Anterior cingulate cortex (tissue), 58 donors: ENCODE results near the gene VEZF1.
A peak's percentile ranks its signal among the peaks of the same experiment; 100 is the strongest.

Experiments used
- DNase-seq, 58 donors: peaks; one replicate each; lab custom pipeline; 2025; lab: John Stamatoyannopoulos, UW

The VEZF1 gene

GRCh38 chr17:57954397-57955182 lies 33.5 kb downstream of the VEZF1 start:
- DNase-seq: peak in 42 of 58 donors; percentile 18 to 72 (median 42)

DNA sequence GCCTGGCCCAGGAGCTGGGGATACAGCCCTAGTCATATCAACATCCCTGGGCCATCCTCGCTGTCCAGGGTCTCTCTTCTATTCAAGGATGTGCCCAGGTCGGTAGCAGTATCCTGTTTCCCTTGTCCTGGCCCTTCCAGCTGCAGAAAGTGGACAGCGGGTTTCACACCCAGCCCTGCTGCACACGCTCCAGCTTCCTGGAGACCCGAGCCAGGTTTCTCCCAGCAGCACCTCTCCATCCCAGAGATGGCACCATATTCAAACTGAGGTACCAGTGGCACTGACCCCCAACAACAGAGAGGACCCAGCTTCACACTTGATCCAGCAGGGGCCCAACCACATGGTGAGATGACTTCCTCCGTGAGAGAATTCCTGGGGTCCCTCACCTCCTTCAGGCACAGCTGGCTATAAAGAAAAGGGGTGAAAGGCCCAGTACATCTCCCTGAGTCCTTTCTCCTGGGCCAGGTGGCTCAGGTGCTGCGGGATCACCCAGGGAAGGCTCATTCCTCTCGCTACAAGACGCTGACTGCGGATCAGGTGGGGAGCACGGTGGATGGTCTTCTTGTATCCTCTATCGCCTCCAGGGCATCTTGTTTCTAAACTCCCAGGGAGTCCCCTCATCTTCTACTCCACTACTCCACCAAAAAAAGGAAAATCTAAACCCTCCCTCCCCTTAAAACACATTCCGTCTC lies 34.2 kb downstream of the VEZF1 start:
- DNase-seq: no peak

GRCh38 chr17:57953219-57953618 lies 34.8 kb downstream of the VEZF1 start:
- DNase-seq: no peak

- no peak for DNase-seq
Observed at GRCh38 chr17:57949649-57950048, 38.4 kb downstream of the VEZF1 start.

DNA sequence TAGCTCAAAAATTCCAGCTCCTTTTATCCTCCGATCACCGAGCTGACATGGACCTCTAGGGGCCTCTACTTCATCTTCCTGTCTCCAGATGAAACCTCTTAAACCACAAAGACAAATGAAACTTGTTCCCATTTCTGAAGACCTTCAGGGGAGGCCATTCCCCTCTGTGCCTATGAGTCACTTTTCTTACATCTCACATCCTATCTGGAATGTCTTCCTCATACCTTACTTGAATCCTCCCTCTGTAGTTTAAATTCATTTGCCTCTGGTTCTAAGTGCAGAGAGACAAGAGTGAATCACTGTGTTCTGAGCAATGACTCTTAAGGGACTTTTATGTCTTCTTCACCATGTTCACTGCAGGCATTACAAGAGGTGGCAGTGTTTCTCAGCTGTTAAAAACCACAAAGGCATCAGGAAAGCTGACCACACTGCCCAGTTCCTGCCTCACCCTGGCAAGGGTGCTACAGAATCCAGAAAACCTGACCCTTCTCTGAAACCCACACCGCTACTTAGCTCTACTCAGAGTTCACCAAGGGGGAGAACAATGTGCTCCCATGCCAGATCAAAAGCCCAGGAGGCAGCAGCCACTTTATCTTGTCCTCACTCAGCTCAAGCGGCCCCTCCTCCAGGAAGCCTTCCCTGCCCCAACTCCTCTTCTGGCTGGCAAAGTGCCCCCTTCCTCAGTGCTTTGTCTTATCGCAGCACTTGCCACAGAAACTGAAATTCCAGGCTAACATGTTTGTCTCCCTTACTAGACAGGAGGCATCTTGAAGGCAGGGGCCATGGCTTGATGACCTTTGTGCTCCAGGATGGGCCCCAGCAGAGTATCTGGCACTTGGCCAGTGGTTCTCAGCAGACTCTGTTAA lies 39.3 kb downstream of the VEZF1 start:
- peak in 3 of 58 donors; percentile 17 to 60 (median 19) for DNase-seq

- no peak for DNase-seq
Observed at GRCh38 chr17:57948169-57948554, 39.9 kb downstream of the VEZF1 start.

GRCh38 chr17:57947369-57947768 lies 40.7 kb downstream of the VEZF1 start:
- no peak for DNase-seq

- peak in 16 of 58 donors; percentile 13 to 62 (median 36) for DNase-seq
Observed at GRCh38 chr17:57946798-57947358, 41.2 kb downstream of the VEZF1 start.

GRCh38 chr17:57945996-57946797 lies 41.9 kb downstream of the VEZF1 start:
- no peak for DNase-seq

- no peak for DNase-seq
Observed at GRCh38 chr17:57944908-57945307, 43.1 kb downstream of the VEZF1 start.

GRCh38 chr17:57943645-57944044 lies 44.4 kb downstream of the VEZF1 start:
- DNase-seq: no peak

DNA sequence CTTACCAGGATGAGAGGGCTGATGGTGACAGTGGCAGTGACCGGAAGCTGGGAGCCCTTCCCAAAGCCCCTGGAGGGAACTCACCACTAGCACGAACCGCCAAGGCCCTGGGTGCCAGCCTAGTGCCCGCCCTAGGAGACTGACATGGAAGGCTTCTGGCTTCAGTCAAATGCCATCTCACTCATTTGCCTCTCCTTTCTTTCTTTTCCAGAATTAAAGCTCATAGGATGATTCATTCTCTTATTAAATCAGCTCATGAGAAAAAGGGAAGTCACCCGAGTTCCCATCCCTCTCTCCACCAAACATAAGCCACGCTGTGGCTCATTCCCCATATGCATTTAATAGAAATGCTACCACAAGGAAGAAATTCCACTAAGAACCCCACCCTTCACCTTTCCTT lies 44.9 kb downstream of the VEZF1 start:
- DNase-seq: peak in 1 of 58 donors; percentile 30

DNA sequence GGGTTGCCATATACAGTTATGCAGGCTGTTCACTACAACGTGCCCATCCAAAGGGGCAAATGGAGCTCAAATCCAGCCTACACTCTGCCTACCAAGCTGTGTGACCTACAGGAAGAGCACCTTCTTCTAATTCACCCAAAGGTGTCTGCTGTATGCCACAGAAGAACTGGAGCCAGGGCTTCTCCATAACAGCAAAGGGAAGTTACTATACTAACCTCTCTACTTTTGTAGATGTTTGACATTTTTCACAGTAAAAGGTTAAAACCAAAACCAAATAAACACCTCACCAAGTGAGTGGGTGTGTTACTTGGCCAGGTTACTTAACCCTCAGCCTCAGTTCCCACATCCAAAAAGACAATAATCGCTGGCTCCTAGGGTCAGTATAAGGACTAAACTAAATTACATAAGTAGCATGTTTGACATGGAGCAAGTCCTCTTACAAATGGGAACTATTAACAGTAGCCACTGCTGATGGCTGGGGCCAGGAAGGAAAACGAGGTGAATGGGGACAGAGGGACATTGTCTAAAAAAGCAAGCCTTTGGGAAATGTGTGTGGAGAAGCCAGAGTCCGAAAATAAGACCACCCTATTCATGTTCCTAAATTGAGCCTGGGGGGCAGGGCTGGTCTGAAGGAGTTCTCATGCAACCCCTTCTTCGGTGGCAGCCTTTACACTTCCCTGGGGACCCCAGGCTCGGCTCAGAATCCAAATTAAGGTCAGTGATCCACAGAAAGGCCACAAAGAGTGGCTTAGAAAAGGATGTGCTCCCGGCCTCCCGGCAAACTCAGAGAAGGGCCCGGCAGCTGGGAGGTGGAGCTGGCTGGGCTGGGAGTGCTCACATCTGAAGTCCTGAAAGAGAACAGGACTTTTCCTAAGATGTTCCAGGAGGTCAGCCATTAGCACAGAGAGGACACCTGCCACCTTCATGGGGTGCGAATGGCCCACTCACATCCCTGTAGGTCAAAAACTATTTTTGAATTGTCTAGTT lies 46.4 kb downstream of the VEZF1 start:
- DNase-seq: no peak

DNA sequence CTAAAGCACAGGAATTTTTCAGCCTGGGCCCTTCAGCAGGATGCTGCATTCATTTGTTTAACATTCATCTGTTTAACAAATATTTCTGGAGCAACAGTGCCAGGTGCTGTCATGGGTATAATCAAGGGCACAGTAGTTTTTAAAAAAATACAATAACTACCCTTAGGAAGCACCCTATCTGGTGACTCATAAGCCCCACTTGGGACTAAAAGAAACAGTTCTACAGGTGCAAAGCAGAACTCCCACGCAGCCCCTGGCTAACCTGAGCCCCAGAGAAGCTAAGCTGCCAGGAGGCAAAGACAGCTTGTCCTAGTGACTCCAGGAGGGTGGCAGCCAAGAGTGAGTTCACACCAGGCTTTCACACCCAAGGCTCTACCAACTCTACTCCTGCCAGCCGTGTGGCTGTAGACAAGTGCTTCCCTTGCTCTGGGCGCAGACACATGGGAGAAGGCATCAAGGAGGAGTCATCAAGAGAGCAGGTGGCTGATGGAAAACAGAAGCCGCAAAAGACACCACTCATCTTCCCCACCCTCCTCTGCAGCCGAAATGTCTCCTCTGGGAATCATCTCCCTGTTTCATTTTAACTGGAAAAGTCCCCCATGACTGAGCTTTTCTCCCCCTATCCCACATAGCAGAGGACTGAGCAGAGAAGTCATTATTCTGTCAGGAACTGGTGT lies 47.3 kb downstream of the VEZF1 start:
- peak in 8 of 58 donors; percentile 18 to 47 (median 28) for DNase-seq

DNA sequence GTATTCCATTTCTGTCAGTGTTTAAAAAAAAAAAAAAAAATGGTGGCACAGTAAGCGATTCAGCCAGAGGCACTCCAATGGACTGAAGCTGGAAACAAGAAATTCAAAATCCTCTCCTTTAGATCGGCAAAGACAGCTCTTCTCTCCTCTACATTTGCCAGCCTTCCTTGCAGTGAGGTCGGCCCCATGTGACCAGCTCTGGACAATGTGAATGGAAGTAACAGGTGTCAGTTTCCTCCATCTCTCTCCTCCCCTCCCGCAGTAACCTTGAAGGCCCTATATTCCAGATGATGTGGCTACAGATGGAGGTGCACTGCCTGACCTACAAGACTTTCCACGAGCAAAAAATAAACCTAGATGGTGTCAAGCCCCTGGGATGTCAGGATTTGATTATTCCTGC lies 47.8 kb downstream of the VEZF1 start:
- DNase-seq: peak in 9 of 58 donors; percentile 24 to 55 (median 36)

GRCh38 chr17:57939797-57940196 lies 48.3 kb downstream of the VEZF1 start:
- DNase-seq: peak in 7 of 58 donors; percentile 20 to 43 (median 32)

DNA sequence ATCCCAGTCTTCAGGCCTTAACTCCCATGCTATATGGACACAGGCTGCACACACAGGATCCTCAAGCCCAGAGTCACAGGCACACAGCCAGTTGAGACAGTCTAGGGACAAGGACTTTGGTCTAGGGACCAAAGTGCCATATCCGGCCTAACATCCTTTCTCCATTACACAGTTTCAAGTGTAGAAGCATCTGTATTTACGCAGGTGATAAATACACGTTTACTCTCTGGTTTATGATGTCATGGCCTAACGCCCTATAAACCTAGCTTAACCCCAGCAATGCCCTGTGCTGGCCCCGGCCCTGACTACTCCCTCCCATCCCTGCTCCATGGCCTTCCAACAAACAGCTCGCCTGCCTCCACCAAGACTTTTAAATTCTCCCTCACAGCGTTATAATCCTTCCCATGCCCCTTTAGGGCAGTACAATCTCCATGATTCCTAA lies 50.0 kb downstream of the VEZF1 start:
- no peak for DNase-seq

- no peak for DNase-seq
Observed at GRCh38 chr17:57937492-57937891, 50.6 kb downstream of the VEZF1 start.
